A549 (cell line): Measurements from ENCODE around the gene LRRC4. TPM values are rescaled to one million over a fixed set of nuclear protein-coding genes. Genes with fewer than 3 reads are reported as not detected.

Source experiments
- ATAC-seq, 2 experiments: fragments of 200-7000 bp in 1 of 2; fragments of >200 bp in 1 of 2; cut with Nextera tagmentation in 1 of 2; cut with Tn5 transposase in 1 of 2; 3 replicates each; pipeline versions ENCODE4 v1.8.0 to v1.9.1; 2018 to 2020; ENCODE audit warnings: mild to moderate bottlenecking in 1 of 2, moderate library complexity in 1 of 2
- CTCF ChIA-PET: fragments of 300-600 bp; sonication (Branson Sonifier 250); formaldehyde crosslinking; extraction: SDS; loops from one replicate; lab custom pipeline; 2021; ENCODE audit warnings: antibody characterized with exemption, inconsistent platforms; lab: Yijun Ruan, JAX
- POLR2A ChIA-PET: fragments of 350-600 bp; formaldehyde crosslinking; extraction: SDS; loops from one replicate; lab custom pipeline; 2021; ENCODE audit warnings: antibody characterized with exemption, inconsistent platforms; lab: Yijun Ruan, JAX
- DNase-seq, 2 experiments: peaks; one replicate each; pipeline versions ENCODE4 v3.0.0 to v3.0.0-alpha.2; 2011 to 2016; ENCODE audit warnings: low read depth in 1 of 2, low spot score in 1 of 2
- FAIRE-seq: peaks from 2 replicates; lab custom pipeline; 2011; peaks lifted over from hg19 to GRCh38; lab: Jason Lieb, UNC
- H3K27ac ChIP-seq, 2 experiments: fragments of >200 bp; sonication (Bioruptor Twin); formaldehyde crosslinking; 3 replicates each; pipeline ENCODE4 v1.5.1; 2016 to 2017
- H3K4me1 ChIP-seq: fragments of >200 bp; sonication (Bioruptor Twin); formaldehyde crosslinking; 3 replicates; pipeline ENCODE4 v1.6.1; 2016
- H3K4me2 ChIP-seq: fragments of >200 bp; sonication (Bioruptor Twin); formaldehyde crosslinking; 3 replicates; pipeline ENCODE4 v1.6.1; 2016
- H3K4me3 ChIP-seq: fragments of >200 bp; sonication (Bioruptor Twin); formaldehyde crosslinking; 3 replicates; pipeline ENCODE4 v1.5.1; 2016
- H3K9me3 ChIP-seq: fragments of >200 bp; sonication (Bioruptor Twin); formaldehyde crosslinking; 3 replicates; pipeline ENCODE4 v1.6.1; 2016
- BCL3 ChIP-seq: fragments of >200 bp; sonication (Bioruptor Twin); formaldehyde crosslinking; IDR thresholded peaks from 3 replicates; pipeline ENCODE4 v1.6.1; 2016
- CBX2 ChIP-seq: fragments of 200-600 bp; sonication (generic); IDR thresholded peaks from 2 replicates; pipeline ENCODE4 v1.6.1; 2016; ENCODE audit warnings: low read depth, mild to moderate bottlenecking, borderline replicate concordance
- CHD2 ChIP-seq: fragments of 150-350 bp; IDR thresholded peaks from 2 replicates; pipeline ENCODE4 v1.6.1; 2014; ENCODE audit warnings: low read length; ENCODE audit not compliant: partially characterized antibody
- CTCF ChIP-seq: fragments of >200 bp; sonication (Bioruptor Twin); formaldehyde crosslinking; IDR thresholded peaks from 3 replicates; pipeline ENCODE4 v1.5.1; 2016
- E2F6 ChIP-seq: IDR thresholded peaks from 2 replicates; pipeline ENCODE4 v1.6.1; 2012; ENCODE audit warnings: low read depth, borderline replicate concordance
- EHMT2 ChIP-seq: fragments of 200-600 bp; sonication (generic); IDR thresholded peaks from 2 replicates; pipeline ENCODE4 v1.6.1; 2016; ENCODE audit warnings: antibody characterized with exemption, low read depth, mild to moderate bottlenecking, moderate library complexity
- ESRRA ChIP-seq: fragments of 150-350 bp; IDR thresholded peaks from 2 replicates; pipeline ENCODE4 v1.6.1; 2014; ENCODE audit warnings: mild to moderate bottlenecking, low read length, borderline replicate concordance
- FOSB ChIP-seq: fragments of 250-450 bp; sonication (Bioruptor Pico); IDR thresholded peaks from 2 replicates; pipeline ENCODE4 v1.5.0; 2020; ENCODE audit warnings: mild to moderate bottlenecking, moderate library complexity
- FOSL2 ChIP-seq, 2 experiments: fragments of 450-650 bp in 1 of 2; fragments of >200 bp in 1 of 2; sonication (Bioruptor Twin) in 1 of 2; formaldehyde crosslinking; IDR thresholded peaks; 2 replicates each; pipeline versions ENCODE4 v1.5.0 to v1.6.1; 2016 to 2020; ENCODE audit warnings: mild to moderate bottlenecking in 1 of 2, moderate library complexity in 1 of 2
- FOXS1 ChIP-seq: fragments of 250-450 bp; sonication (Bioruptor Pico); IDR thresholded peaks from 2 replicates; pipeline ENCODE4 v1.5.0; 2020; ENCODE audit warnings: mild to moderate bottlenecking, moderate library complexity
- GATA3 ChIP-seq: IDR thresholded peaks from 2 replicates; pipeline ENCODE4 v1.6.1; 2012; ENCODE audit warnings: borderline replicate concordance
- HEYL ChIP-seq: fragments of 250-450 bp; sonication (Bioruptor Pico); IDR thresholded peaks from 2 replicates; pipeline ENCODE4 v1.8.0; 2021; ENCODE audit warnings: mild to moderate bottlenecking, moderate library complexity
- HOXA7 ChIP-seq: fragments of 250-450 bp; sonication (Bioruptor Pico); IDR thresholded peaks from 2 replicates; pipeline ENCODE4 v1.5.0; 2020; ENCODE audit warnings: mild to moderate bottlenecking, moderate library complexity
- JUN ChIP-seq, 2 experiments: fragments of >200 bp; sonication (Bioruptor Twin); formaldehyde crosslinking; IDR thresholded peaks; 2 replicates in 1 of 2; 3 replicates in 1 of 2; pipeline ENCODE4 v1.6.1; 2016 to 2017
- JUNB ChIP-seq: fragments of >200 bp; sonication (Bioruptor Twin); formaldehyde crosslinking; IDR thresholded peaks from 2 replicates; pipeline ENCODE4 v1.6.1; 2016
- KDM1A ChIP-seq: fragments of 200-600 bp; sonication (generic); IDR thresholded peaks from 2 replicates; pipeline ENCODE4 v1.6.1; 2016; ENCODE audit warnings: low read depth, mild to moderate bottlenecking
- MAFK ChIP-seq: fragments of 450-650 bp; IDR thresholded peaks from 2 replicates; pipeline ENCODE4 v1.6.1; 2014; ENCODE audit not compliant: partially characterized antibody
- MAX ChIP-seq: IDR thresholded peaks from 2 replicates; pipeline ENCODE4 v1.6.1; 2012
- NFE2L2 ChIP-seq: fragments of 150-350 bp; conservative IDR thresholded peaks from 2 replicates; pipeline ENCODE4 v1.6.1; 2014; ENCODE audit warnings: low read length
- NPAS2 ChIP-seq: fragments of 250-450 bp; sonication (Bioruptor Pico); IDR thresholded peaks from 2 replicates; pipeline ENCODE4 v1.8.0; 2022; ENCODE audit warnings: mild to moderate bottlenecking, moderate library complexity, borderline replicate concordance
- NR3C1 ChIP-seq: fragments of >200 bp; sonication (Bioruptor Twin); formaldehyde crosslinking; IDR thresholded peaks from 3 replicates; pipeline ENCODE4 v1.6.1; 2017
- PBX3 ChIP-seq: IDR thresholded peaks from 2 replicates; pipeline ENCODE4 v1.6.1; 2012
- POLR2AphosphoS2 ChIP-seq: conservative IDR thresholded peaks from 2 replicates; pipeline ENCODE4 v1.6.1; 2012; ENCODE audit warnings: low read length, improper control_type of control experiment, inconsistent platforms
- REST ChIP-seq: fragments of 200-600 bp; sonication (generic); IDR thresholded peaks from 2 replicates; pipeline ENCODE4 v1.6.1; 2016; ENCODE audit warnings: antibody characterized with exemption, mild to moderate bottlenecking, moderate library complexity
- SMC3 ChIP-seq: fragments of >200 bp; sonication (Bioruptor Twin); formaldehyde crosslinking; IDR thresholded peaks from 3 replicates; pipeline ENCODE4 v1.6.1; 2018; ENCODE audit warnings: inconsistent platforms
- TFCP2L1 ChIP-seq: fragments of 250-450 bp; sonication (Bioruptor Pico); IDR thresholded peaks from 2 replicates; pipeline ENCODE4 v1.5.0; 2021; ENCODE audit warnings: mild to moderate bottlenecking
- TP53 ChIP-seq: fragments of 250-450 bp; sonication (Bioruptor Pico); IDR thresholded peaks from 2 replicates; pipeline ENCODE4 v1.5.0; 2021; ENCODE audit warnings: mild to moderate bottlenecking, moderate library complexity
- USF2 ChIP-seq: fragments of 450-650 bp; IDR thresholded peaks from 2 replicates; pipeline ENCODE4 v1.6.1; 2014; ENCODE audit warnings: antibody characterized with exemption
- ZC3H11A ChIP-seq: fragments of 450-650 bp; IDR thresholded peaks from 2 replicates; pipeline ENCODE4 v1.6.1; 2014; ENCODE audit warnings: antibody characterized with exemption, mild to moderate bottlenecking
- ZFP36 ChIP-seq: fragments of 450-650 bp; IDR thresholded peaks from 2 replicates; pipeline ENCODE4 v1.6.1; 2014; ENCODE audit warnings: borderline replicate concordance; ENCODE audit not compliant: partially characterized antibody
- ZNF302 ChIP-seq: fragments of 250-450 bp; sonication (Bioruptor Pico); IDR thresholded peaks from 2 replicates; pipeline ENCODE4 v1.9.0; 2021; ENCODE audit warnings: inconsistent platforms, mild to moderate bottlenecking, moderate library complexity
- WGBS: methylation state at CpG from one replicate; pipeline ENCODE4 v1.1.6; 2017; ENCODE audit errors: missing lambda C conversion rate; 5-methylcytosine and 5-hydroxymethylcytosine counted together
- polyA plus RNA-seq, 4 experiments: library from polyadenylated mRNA; depleted of rRNA in 3 of 4; stranded (reverse); fragments of >200 nt; fragmentation: RNase III in 1 of 4; extraction: RNeasy Plus Mini Kit Qiagen cat#74134 plus additional on column Dnase treatment in 1 of 4; gene quantifications; 2 replicates in 3 of 4; 3 replicates in 1 of 4; pipeline ENCODE4 v1.2.3, GENCODE V29; 2011 to 2017

LRRC4 gene
- polyA plus RNA-seq, 2 of the 4 experiments (the other 2 are of a cell fraction), result not detected

GRCh38 chr7:128065872-128066271, 34.6 kb upstream of the LRRC4 start:
- WGBS, result 91% methylated on average over 7 of the region's 7 CpGs
- Histone ChIP-seq H3K9me3 (no peaks in the 10 kb centered on the region), H3K4me3 (no peak overlapping the region), H3K27ac (no peak overlapping the region), H3K4me1 (no peaks in the 10 kb centered on the region), H3K4me2 (no peak overlapping the region)
- CTCF ChIA-PET, result interaction anchor here (0.9 to 1.4 kb wide), 3 partner anchors 18 to 323 kb away, joined by 3 read pairs; no protein-coding TSS in a partner anchor
- no peak for FAIRE-seq
- DNase-seq, result no peak
- POLR2A ChIA-PET, result no interaction called here
- no peak for ATAC-seq
- TF ChIP-seq CBX2, result no peak
- TF ChIP-seq CHD2, result no peak
- no peak for TF ChIP-seq NR3C1
- no peak for TF ChIP-seq E2F6
- no peak for TF ChIP-seq REST
- TF ChIP-seq HOXA7 (CRISPR knock-in tag), result no peak
- no peak for TF ChIP-seq USF2
- TF ChIP-seq CTCF, result no peak
- TF ChIP-seq BCL3, result no peak
- no peak for TF ChIP-seq SMC3
- no peak for TF ChIP-seq KDM1A
- TF ChIP-seq MAFK, result no peak
- TF ChIP-seq EHMT2, result no peak
- no peak for TF ChIP-seq HEYL (CRISPR knock-in tag)
- TF ChIP-seq FOSB (CRISPR knock-in tag), result no peak
- TF ChIP-seq JUNB, result no peak
- TF ChIP-seq MAX, result no peak
- no peak for TF ChIP-seq TP53
- no peak for TF ChIP-seq NPAS2
- no peak for TF ChIP-seq ZC3H11A

- no peaks in the 10 kb centered on the region for H3K4me1 ChIP-seq
- H3K4me3 ChIP-seq, result no peak overlapping the region
- WGBS, result 92% methylated on average over 8 of the region's 8 CpGs
- CTCF ChIA-PET, result interaction anchor here (0.6 to 1.2 kb wide), 2 partner anchors 48 to 73 kb away, joined by 3 read pairs; no protein-coding TSS in a partner anchor
- H3K4me2 ChIP-seq, result no peak overlapping the region
- no peak for DNase-seq
- H3K27ac ChIP-seq, result no peak overlapping the region
- H3K9me3 ChIP-seq, result no peaks in the 10 kb centered on the region
- POLR2A ChIA-PET, result no interaction called here
- no peak for FAIRE-seq
- ATAC-seq, result no peak
- no peak for TF ChIP-seq KDM1A
- TF ChIP-seq FOSL2 (IDR thresholded peaks at IDR 0.05), result no peak
- TF ChIP-seq FOSL2 (CRISPR knock-in tag; IDR thresholded peaks at IDR 0.05), result no peak
- no peak for TF ChIP-seq PBX3
- no peak for TF ChIP-seq JUN (IDR thresholded peaks at IDR 0.05)
- no peak for TF ChIP-seq ZFP36
- TF ChIP-seq ESRRA, result no peak
- no peak for TF ChIP-seq FOXS1 (CRISPR knock-in tag)
- no peak for TF ChIP-seq NR3C1
- no peak for TF ChIP-seq POLR2AphosphoS2
- no peak for TF ChIP-seq ZNF302 (CRISPR knock-in tag)
- TF ChIP-seq TFCP2L1, result no peak
- no peak for TF ChIP-seq HOXA7 (CRISPR knock-in tag)
- TF ChIP-seq NFE2L2, result no peak
- no peak for TF ChIP-seq GATA3
These were observed 31.9 kb upstream of the LRRC4 start for GRCh38 chr7:128063088-128063487.
